Measurements from ENCODE around the gene RELL2.
"Not testable (repeated sequence)": the region's sequence is repeated elsewhere in the genome, so short reads cannot be mapped to it uniquely, and the experiment has no call there.

Gene RELL2

GRCh38 chr5:141636413-141637122 is at the start of gene RELL2, which contains the start of gene HDAC3:
Gene RELL2 (plus strand): TSS chr5:141636997. CDS start chr5:141638226, 1,229 bp downstream.
Gene HDAC3 (minus strand): TSS chr5:141636849. CDS start chr5:141636790, 59 bp downstream.
- peak; percentile 95 for DNase-seq

- DNase-seq, result no peak
Observed at GRCh38 chr5:141590127-141590526, 46.7 kb upstream of the RELL2 start.

- no peak for DNase-seq
Observed at GRCh38 chr5:141596867-141597266, 39.9 kb upstream of the RELL2 start.

- no peak for DNase-seq
Observed at GRCh38 chr5:141597394-141597793, 39.4 kb upstream of the RELL2 start.

- DNase-seq, result no peak
Observed at GRCh38 chr5:141597814-141598213, 39.0 kb upstream of the RELL2 start.

GRCh38 chr5:141598391-141599345 is 38.1 kb upstream of the RELL2 start:
- no peak for DNase-seq

GRCh38 chr5:141602606-141603005 is 34.2 kb upstream of the RELL2 start:
- DNase-seq, result no peak

GRCh38 chr5:141603923-141604717 is 32.7 kb upstream of the RELL2 start:
- peak; percentile 21 for DNase-seq

GRCh38 chr5:141605523-141606277 is 31.1 kb upstream of the RELL2 start:
- peak; percentile 71 for DNase-seq

- DNase-seq, result no peak
Observed at GRCh38 chr5:141608046-141608445, 28.8 kb upstream of the RELL2 start.

GRCh38 chr5:141608557-141608956 is 28.2 kb upstream of the RELL2 start:
- DNase-seq, result no peak

GRCh38 chr5:141609044-141609443 is 27.8 kb upstream of the RELL2 start:
- DNase-seq, result no peak

GRCh38 chr5:141609921-141610320 is 26.9 kb upstream of the RELL2 start:
- DNase-seq, result not testable (repeated sequence)

- DNase-seq, result no peak
Observed at GRCh38 chr5:141611289-141611688, 25.5 kb upstream of the RELL2 start.

- DNase-seq, result no peak
Observed at GRCh38 chr5:141613344-141613743, 23.5 kb upstream of the RELL2 start.

- DNase-seq, result peak; percentile 26
Observed at GRCh38 chr5:141615991-141616720, 20.6 kb upstream of the RELL2 start.

GRCh38 chr5:141617128-141617527 is 19.7 kb upstream of the RELL2 start:
- no peak for DNase-seq

GRCh38 chr5:141617682-141618029 is 19.1 kb upstream of the RELL2 start:
- no peak for DNase-seq

GRCh38 chr5:141618030-141618803 is 18.6 kb upstream of the RELL2 start:
- peak; percentile 78 for DNase-seq

- peak; percentile 100 for DNase-seq
Observed at GRCh38 chr5:141618804-141619554, 17.8 kb upstream of the RELL2 start, which contains the start of gene DIAPH1. Gene DIAPH1 (minus strand): TSS chr5:141619000. CDS start chr5:141618914, 86 bp downstream.
